Prostate gland (tissue), 2 donors: ENCODE data around the gene MRPS18A.

Source experiments
- CTCF ChIP-seq, 4 experiments: fragments of 200-600 bp in 2 of 4; fragments of 450-650 bp in 2 of 4; sonication (generic) in 2 of 4; IDR thresholded peaks; 1 replicate in 3 of 4; 2 replicates in 1 of 4; pipeline ENCODE4 v1.5.1; 2016 to 2019; ENCODE audit warnings: antibody characterized with exemption in 4 of 4, mild to moderate bottlenecking in 2 of 4, moderate library complexity in 2 of 4
- POLR2A ChIP-seq: fragments of 450-650 bp; IDR thresholded peaks from one replicate; pipeline ENCODE4 v1.6.1; 2016; ENCODE audit warnings: antibody characterized with exemption, mild to moderate bottlenecking
- POLR2AphosphoS5 ChIP-seq: sonication (generic); formaldehyde crosslinking; IDR thresholded peaks from one replicate; pipeline ENCODE4 v1.6.1; 2017; ENCODE audit warnings: antibody characterized with exemption

- TF ChIP-seq CTCF (IDR thresholded peaks at IDR 0.05) (no peak), POLR2AphosphoS5 (peak; percentile 98), POLR2A (peak; percentile 73)
Measured at GRCh38 chr6:43724914-43725642, 37.5 kb upstream of the MRPS18A start.
